Chondrocyte (in vitro differentiated cells): ENCODE measurements around the gene KLK11. TPM values are rescaled to one million over a fixed set of nuclear protein-coding genes. Genes with fewer than 3 reads are reported as not detected.

ENCODE experiments used
- DNase-seq: peaks from one replicate; pipeline ENCODE4 v3.0.0; 2021; ENCODE audit warnings: mixed read lengths, low spot score
- H3K27ac Mint-ChIP-seq: one replicate; pipeline ENCODE4 v1.8.0; 2021; ENCODE audit warnings: mild to moderate bottlenecking, moderate library complexity, mixed read lengths; ENCODE audit not compliant: unreplicated experiment
- H3K27me3 Mint-ChIP-seq: 2 replicates; pipeline ENCODE4 v1.8.0; 2021; ENCODE audit warnings: low read depth, mixed read lengths
- H3K36me3 Mint-ChIP-seq: 2 replicates; pipeline ENCODE4 v1.8.0; 2021; ENCODE audit warnings: low read depth, mixed read lengths
- H3K4me1 Mint-ChIP-seq: 2 replicates; pipeline ENCODE4 v1.8.0; 2021; ENCODE audit warnings: low read depth, mild to moderate bottlenecking, mixed read lengths
- H3K4me3 Mint-ChIP-seq: one replicate; pipeline ENCODE4 v1.8.0; 2021; ENCODE audit warnings: mild to moderate bottlenecking, moderate library complexity, mixed read lengths; ENCODE audit not compliant: unreplicated experiment
- H3K9me3 Mint-ChIP-seq: 2 replicates; pipeline ENCODE4 v1.8.0; 2021; ENCODE audit warnings: low read depth, mixed read lengths
- CTCF ChIP-seq: fragments of 200-600 bp; sonication (generic); IDR thresholded peaks from 2 replicates; pipeline ENCODE4 v1.5.0; 2021; ENCODE audit warnings: antibody characterized with exemption, mild to moderate bottlenecking, moderate library complexity
- long read RNA-seq: library from polyadenylated mRNA; stranded (forward); transcript quantifications from one replicate; pipeline ENCODE4 v2.0.0, GENCODE V29; 2021
- total RNA-seq: library from RNA; stranded (reverse); gene quantifications from 3 replicates; pipeline ENCODE4 v1.2.1, GENCODE V29; 2021

Gene KLK11, protein sequence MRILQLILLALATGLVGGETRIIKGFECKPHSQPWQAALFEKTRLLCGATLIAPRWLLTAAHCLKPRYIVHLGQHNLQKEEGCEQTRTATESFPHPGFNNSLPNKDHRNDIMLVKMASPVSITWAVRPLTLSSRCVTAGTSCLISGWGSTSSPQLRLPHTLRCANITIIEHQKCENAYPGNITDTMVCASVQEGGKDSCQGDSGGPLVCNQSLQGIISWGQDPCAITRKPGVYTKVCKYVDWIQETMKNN
- not detected in 3 replicates for total RNA-seq
- long read RNA-seq: 0 reads

- Mint-ChIP-seq H3K36me3 (no peaks in the 10 kb centered on the region), H3K27ac (no peak within 1 kb of the TSS)
Observed at GRCh38 chr19:51026554-51026831, at the start of gene KLK11. KLK11 (minus strand) TSS chr19:51026616; CDS start chr19:51025631, 985 bp downstream.

GRCh38 chr19:51075998-51076397 lies 49.6 kb upstream of the KLK11 start:
- Mint-ChIP-seq H3K27me3 (peaks cover 2% of the 10 kb centered on the region), H3K27ac (no peak overlapping the region), H3K36me3 (peaks cover 3% of the 10 kb centered on the region), H3K4me3 (no peak overlapping the region), H3K4me1 (no peaks in the 10 kb centered on the region), H3K9me3 (peaks cover 16% of the 10 kb centered on the region)
- no peak for DNase-seq
- no peak for TF ChIP-seq CTCF

More at GRCh38 chr19:51026554-51026831, at the start of gene KLK11:
- Mint-ChIP-seq H3K27me3 (peaks cover 22% of the 10 kb centered on the region), H3K4me3 (no peak within 1 kb of the TSS), H3K9me3 (peaks cover 8% of the 10 kb centered on the region), H3K4me1 (no peaks in the 10 kb centered on the region)
- TF ChIP-seq CTCF: no peak
- DNase-seq: no peak

DNA sequence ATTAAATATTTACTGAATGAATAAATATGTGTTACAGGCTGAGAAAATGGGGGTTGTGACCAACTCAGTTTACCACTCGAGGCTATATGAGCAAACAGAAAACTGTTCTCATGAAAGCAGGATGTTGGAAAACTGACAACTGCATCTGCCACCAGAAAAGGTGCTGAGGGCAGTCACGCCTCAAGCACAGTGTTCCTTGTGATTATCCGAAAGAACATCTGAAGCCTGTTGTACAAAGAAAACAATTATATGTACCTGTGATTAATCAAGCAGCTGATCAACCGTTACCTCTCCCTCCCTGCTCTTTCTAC lies 44.6 kb upstream of the KLK11 start:
- DNase-seq: no peak
- H3K27ac Mint-ChIP-seq: no peak overlapping the region
- H3K4me3 Mint-ChIP-seq: no peak overlapping the region
- no peaks in the 10 kb centered on the region for H3K4me1 Mint-ChIP-seq
- H3K9me3 Mint-ChIP-seq: peaks cover 20% of the 10 kb centered on the region
- H3K27me3 Mint-ChIP-seq: peaks cover 4% of the 10 kb centered on the region
- peaks cover 4% of the 10 kb centered on the region for H3K36me3 Mint-ChIP-seq
- no peak for TF ChIP-seq CTCF

DNA sequence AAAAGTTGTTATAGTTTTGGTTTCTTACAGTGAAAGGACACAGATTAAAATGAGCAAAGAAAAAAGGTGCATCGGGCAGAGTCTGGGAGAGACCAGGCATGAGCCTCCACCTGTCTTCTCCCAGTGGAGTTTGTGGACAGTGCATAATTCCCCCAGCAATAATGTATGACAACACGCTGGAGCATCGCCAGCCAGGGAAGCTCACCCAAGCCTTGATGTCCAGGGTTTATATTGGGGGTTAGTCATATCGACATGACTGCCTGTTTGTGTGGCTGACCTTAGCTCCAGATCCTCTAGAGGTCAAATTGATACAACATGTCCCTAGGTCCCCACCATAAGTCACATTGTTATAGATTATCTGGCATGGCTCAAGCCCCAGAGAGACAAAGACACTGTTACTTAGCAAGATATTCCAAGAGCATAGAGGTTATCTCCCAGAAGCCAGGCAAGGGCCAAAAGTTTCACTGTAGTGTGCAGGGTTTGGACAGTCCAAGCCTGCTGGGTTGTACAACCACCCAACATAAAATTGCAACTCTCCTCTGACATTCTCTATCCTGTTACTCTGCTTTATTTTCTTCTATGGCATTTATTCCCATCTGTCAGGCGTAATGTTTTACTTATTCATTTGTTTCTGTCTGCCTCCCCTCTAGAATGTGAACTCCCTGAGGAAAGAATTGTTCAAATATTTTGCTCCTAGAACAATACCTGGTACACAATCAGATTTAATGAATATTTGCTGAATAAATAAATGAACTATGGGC lies 44.1 kb upstream of the KLK11 start:
- H3K9me3 Mint-ChIP-seq: peaks cover 20% of the 10 kb centered on the region
- DNase-seq: no peak
- no peak for TF ChIP-seq CTCF
- H3K27ac Mint-ChIP-seq: no peak overlapping the region
- H3K4me3 Mint-ChIP-seq: no peak overlapping the region
- H3K36me3 Mint-ChIP-seq: peaks cover 4% of the 10 kb centered on the region
- peaks cover 6% of the 10 kb centered on the region for H3K27me3 Mint-ChIP-seq
- H3K4me1 Mint-ChIP-seq: no peaks in the 10 kb centered on the region

GRCh38 chr19:51066393-51067186 lies 40.2 kb upstream of the KLK11 start:
- Mint-ChIP-seq H3K27ac (no peak overlapping the region), H3K27me3 (peaks cover 11% of the 10 kb centered on the region), H3K36me3 (peaks cover 1% of the 10 kb centered on the region), H3K4me1 (peaks cover 2% of the 10 kb centered on the region), H3K4me3 (no peak overlapping the region), H3K9me3 (peaks cover 4% of the 10 kb centered on the region)
- TF ChIP-seq CTCF: no peak
- no peak for DNase-seq
